Measurements from ENCODE around the gene SERPINA9.

DNA sequence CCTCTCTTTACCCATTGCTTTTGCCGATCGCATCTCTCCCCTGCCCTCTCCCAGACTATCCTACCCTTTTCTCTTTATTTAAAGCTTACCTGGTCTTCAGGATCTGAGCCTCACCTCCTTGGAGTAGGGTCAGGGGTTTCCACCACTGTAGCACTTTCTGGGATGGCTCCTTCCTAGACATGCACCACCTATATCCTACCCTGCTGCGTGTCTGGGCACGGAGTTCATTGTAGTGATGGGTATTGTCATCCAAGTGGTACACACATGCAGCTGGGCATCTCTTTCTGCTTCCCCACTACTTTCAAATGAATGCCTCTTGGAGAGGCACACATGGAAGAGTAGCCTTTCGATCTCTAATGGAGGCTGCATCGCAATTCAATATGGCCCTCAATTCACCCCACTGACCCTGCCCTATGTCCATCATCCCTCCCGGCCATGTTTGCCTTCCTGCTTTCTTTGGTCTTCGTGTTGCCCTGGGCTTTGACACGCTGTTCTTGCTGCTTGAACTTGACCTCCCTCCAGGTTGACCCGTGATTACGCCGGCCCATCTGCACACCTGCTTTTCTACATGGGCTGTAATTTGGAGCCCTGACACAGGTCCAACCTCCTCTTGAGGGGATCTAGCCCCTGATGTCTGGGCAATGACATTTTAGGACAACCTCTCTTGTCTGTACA lies 34.3 kb downstream of the SERPINA9 start:
- TF ChIP-seq CTCF (IDR thresholded peaks at IDR 0.05; ENCODE audit: insufficient read depth, low read length, poor library complexity, severe bottlenecking) (no peak), EZH2phosphoT487 (conservative IDR thresholded peaks at IDR 0.05; ENCODE audit: low read length) (no peak)

Measured in SU-DHL-6 (cell line).